ENCODE data around the gene SREK1. TPM values are rescaled to one million over a fixed set of nuclear protein-coding genes. Genes with fewer than 3 reads are reported as not detected.
"Not testable (repeated sequence)": the region's sequence is repeated elsewhere in the genome, so short reads cannot be mapped to it uniquely, and the experiment has no call there.

Gene SREK1
- total RNA-seq, 1 donor, result 99.7 TPM

GRCh38 chr5:66209794-66210193 is 65.7 kb downstream of the SREK1 start:
- no peak for DNase-seq (ENCODE audit: low read depth)

GRCh38 chr5:66213533-66213932 is 69.4 kb downstream of the SREK1 start:
- TF ChIP-seq CTCF (IDR thresholded peaks at IDR 0.05; ENCODE audit: insufficient read depth, low read depth, low read length), result no peak
- H3K4me3 ChIP-seq (ENCODE audit: low read depth, low read length), result no peak overlapping the region
- no peak for DNase-seq (ENCODE audit: low read depth)

More at GRCh38 chr5:66209794-66210193, 65.7 kb downstream of the SREK1 start:
- no peak for TF ChIP-seq CTCF (IDR thresholded peaks at IDR 0.05; ENCODE audit: insufficient read depth, low read depth, low read length)
- no peak overlapping the region for H3K4me3 ChIP-seq (ENCODE audit: low read depth, low read length)

GRCh38 chr5:66222455-66222854 is 78.4 kb downstream of the SREK1 start:
- no peak overlapping the region for H3K4me3 ChIP-seq (ENCODE audit: low read depth, low read length)
- no peak for TF ChIP-seq CTCF (IDR thresholded peaks at IDR 0.05; ENCODE audit: insufficient read depth, low read depth, low read length)
- no peak for DNase-seq (ENCODE audit: low read depth)

- not testable (repeated sequence) for H3K4me3 ChIP-seq (ENCODE audit: low read depth, low read length); DNase-seq (ENCODE audit: low read depth)
These were observed 78.8 kb downstream of the SREK1 start for GRCh38 chr5:66222896-66223295.

- peak; percentile 32 for DNase-seq (ENCODE audit: low read depth)
- TF ChIP-seq CTCF (IDR thresholded peaks at IDR 0.05; ENCODE audit: insufficient read depth, low read depth, low read length), result peak; percentile 52
- H3K4me3 ChIP-seq (ENCODE audit: low read depth, low read length), result no peak overlapping the region
These were observed 79.5 kb downstream of the SREK1 start for GRCh38 chr5:66223637-66224036.

GRCh38 chr5:66224274-66224673 is 80.2 kb downstream of the SREK1 start:
- H3K4me3 ChIP-seq (ENCODE audit: low read depth, low read length), result no peak overlapping the region
- TF ChIP-seq CTCF (IDR thresholded peaks at IDR 0.05; ENCODE audit: insufficient read depth, low read depth, low read length), result no peak
- no peak for DNase-seq (ENCODE audit: low read depth)

- no peak for TF ChIP-seq CTCF (IDR thresholded peaks at IDR 0.05; ENCODE audit: insufficient read depth, low read depth, low read length)
- no peak for DNase-seq (ENCODE audit: low read depth)
- no peak overlapping the region for H3K4me3 ChIP-seq (ENCODE audit: low read depth, low read length)
These were observed 80.9 kb downstream of the SREK1 start for GRCh38 chr5:66224773-66225553.
